ENCODE measurements around the gene SYNJ2. TPM values are rescaled to one million over a fixed set of nuclear protein-coding genes. Genes with fewer than 3 reads are reported as not detected.
A peak's percentile ranks its signal among the peaks of the same experiment; 100 is the strongest.

SYNJ2 gene
- total RNA-seq, 1 donor from 2014 or later: 8.3 TPM

DNA sequence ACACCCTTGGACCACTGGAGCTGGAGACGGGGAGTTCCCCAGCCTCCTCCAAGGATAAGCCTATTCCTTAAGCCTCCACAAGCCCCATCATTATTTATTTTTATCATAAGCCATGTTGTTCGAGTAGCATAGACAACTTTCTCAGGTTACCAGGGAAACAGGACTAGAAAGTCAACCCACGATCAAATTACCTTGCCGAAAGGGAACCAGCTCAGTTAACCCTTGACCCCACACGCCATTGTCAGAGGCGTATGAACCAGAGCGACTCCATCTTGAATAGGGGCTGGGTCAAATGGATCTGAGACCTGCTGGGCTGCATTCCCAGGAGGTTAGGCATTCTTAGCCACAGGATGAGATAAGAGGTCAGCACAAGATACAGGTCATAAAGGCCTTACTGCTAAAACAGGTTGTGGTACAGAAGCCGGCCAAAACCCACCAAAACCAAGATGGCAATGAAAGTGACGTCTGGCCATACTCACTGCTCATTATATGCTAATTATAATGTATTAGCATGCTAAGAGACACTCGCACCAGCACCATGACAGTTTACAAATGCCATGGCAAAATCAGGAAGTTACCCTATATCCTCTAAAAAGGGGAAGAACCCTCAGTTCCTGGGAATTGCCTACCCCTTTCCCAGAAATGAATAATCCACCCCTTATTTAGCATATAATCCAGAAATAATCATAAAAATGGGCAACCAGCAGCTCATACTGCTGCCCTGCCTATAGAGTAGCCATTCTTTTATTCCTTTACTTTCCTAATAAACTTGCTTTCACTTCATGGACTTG is 22.4 kb downstream of the SYNJ2 start:
- intact Hi-C loops (cut with DNase I): no loop called here
- no peak for DNase-seq (ENCODE audit: extremely low spot score in 2 of 2)
- TF ChIP-seq, protein P1, sequence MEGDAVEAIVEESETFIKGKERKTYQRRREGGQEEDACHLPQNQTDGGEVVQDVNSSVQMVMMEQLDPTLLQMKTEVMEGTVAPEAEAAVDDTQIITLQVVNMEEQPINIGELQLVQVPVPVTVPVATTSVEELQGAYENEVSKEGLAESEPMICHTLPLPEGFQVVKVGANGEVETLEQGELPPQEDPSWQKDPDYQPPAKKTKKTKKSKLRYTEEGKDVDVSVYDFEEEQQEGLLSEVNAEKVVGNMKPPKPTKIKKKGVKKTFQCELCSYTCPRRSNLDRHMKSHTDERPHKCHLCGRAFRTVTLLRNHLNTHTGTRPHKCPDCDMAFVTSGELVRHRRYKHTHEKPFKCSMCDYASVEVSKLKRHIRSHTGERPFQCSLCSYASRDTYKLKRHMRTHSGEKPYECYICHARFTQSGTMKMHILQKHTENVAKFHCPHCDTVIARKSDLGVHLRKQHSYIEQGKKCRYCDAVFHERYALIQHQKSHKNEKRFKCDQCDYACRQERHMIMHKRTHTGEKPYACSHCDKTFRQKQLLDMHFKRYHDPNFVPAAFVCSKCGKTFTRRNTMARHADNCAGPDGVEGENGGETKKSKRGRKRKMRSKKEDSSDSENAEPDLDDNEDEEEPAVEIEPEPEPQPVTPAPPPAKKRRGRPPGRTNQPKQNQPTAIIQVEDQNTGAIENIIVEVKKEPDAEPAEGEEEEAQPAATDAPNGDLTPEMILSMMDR (IDR thresholded peaks at IDR 0.05): no peak
- no peak for TF ChIP-seq POLR2A (IDR thresholded peaks at IDR 0.05)
- TF ChIP-seq POLR2AphosphoS5 (IDR thresholded peaks at IDR 0.05; ENCODE audit: insufficient read depth in 1 of 2, low read depth in 1 of 2): no peak
- Histone ChIP-seq H3K9me3 (no peaks in the 10 kb centered on the region), H3K4me3 (peak overlapping the region in 1 of 2 donors; percentile 5), H3K4me1 (peaks cover 42% of the 10 kb centered on the region), H3K27me3 (no peaks in the 10 kb centered on the region), H3K27ac (peak overlapping the region; percentile 93), H3K36me3 (no peaks in the 10 kb centered on the region)

DNA sequence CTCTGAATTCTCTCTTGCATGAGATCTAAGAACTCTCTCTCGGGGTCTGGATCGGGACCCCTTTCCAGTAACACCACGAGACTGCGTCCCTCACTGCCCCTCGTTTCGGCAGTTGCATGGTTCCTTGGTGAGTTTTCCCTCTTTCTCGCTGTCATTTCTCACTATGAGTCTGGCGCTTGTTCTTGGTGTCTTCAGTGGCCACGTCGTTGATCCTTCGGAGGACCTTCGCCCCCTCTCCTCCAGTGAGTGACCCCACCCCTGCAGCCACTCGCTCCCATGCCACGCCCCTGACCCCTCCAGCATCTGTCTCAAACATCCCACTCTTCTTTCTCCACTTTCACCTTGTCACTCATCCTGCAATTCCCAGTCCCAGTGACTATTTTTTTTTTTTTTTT is 23.0 kb downstream of the SYNJ2 start:
- TF ChIP-seq POLR2A (IDR thresholded peaks at IDR 0.05): no peak
- TF ChIP-seq, protein P1 (IDR thresholded peaks at IDR 0.05): no peak
- DNase-seq (ENCODE audit: extremely low spot score in 2 of 2): no peak
- Histone ChIP-seq H3K4me3 (no peak overlapping the region), H3K36me3 (no peaks in the 10 kb centered on the region), H3K27ac (peak overlapping the region; percentile 93), H3K4me1 (peaks cover 48% of the 10 kb centered on the region), H3K27me3 (no peaks in the 10 kb centered on the region), H3K9me3 (no peaks in the 10 kb centered on the region)
- intact Hi-C loops (cut with DNase I): no loop called here

DNA sequence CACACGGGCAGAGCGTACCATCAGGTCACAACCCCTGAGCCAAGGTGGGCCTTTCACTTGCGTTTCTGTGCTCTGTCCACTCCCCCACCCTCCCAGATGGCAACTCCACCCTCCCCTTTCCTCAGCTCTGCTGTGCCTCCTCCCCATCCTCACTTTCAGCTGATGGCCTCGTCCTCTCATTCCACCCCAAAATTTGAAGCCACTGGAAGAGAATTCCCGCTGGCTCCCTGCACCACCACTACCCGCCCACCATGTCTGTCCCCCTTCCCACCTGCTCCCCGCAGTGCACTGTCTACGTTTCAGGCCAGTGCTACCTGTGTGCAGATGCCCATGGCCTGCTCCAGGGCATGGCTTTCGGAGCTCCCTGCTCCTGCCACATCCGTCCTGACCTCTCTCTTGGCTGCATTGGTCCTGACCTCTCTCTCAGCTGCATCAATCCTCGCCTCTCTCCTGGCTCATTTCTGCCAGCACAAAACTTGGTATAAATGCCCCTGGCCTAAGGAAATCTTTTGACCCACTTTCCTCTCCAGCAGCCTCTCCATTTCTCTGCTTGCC is 24.0 kb downstream of the SYNJ2 start:
- TF ChIP-seq POLR2AphosphoS5 (IDR thresholded peaks at IDR 0.05; ENCODE audit: insufficient read depth in 1 of 2, low read depth in 1 of 2): no peak
- TF ChIP-seq POLR2A (IDR thresholded peaks at IDR 0.05): no peak
- TF ChIP-seq, protein P1 (IDR thresholded peaks at IDR 0.05): no peak
- intact Hi-C loops (cut with DNase I): no loop called here
- Histone ChIP-seq H3K36me3 (no peaks in the 10 kb centered on the region), H3K9me3 (no peaks in the 10 kb centered on the region), H3K27ac (peak overlapping the region; percentile 31), H3K27me3 (no peaks in the 10 kb centered on the region), H3K4me1 (peaks cover 51% of the 10 kb centered on the region), H3K4me3 (no peak overlapping the region)
- no peak for DNase-seq (ENCODE audit: extremely low spot score in 2 of 2)

DNA sequence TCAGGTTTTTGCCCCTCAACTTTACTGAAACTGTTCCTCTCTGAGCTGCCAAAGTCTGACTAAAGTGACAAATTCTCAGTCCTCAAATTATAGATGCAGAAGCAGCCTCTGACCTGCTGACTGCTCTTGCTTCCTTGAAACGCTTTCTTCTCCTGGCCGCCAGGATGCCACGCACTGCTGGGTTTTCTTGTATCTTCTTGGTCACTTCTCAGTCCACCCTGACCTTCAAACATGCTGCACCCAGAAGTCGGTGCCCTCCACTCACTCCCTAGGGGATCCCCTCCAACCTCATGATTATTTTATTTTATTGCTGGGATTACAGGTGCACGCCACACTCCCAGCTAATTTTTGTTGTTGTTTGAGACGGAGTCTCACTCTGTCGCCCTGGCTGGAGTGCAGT is 24.7 kb downstream of the SYNJ2 start:
- Histone ChIP-seq H3K27me3 (no peaks in the 10 kb centered on the region), H3K36me3 (no peaks in the 10 kb centered on the region), H3K27ac (no peak overlapping the region), H3K4me1 (peaks cover 51% of the 10 kb centered on the region), H3K4me3 (no peak overlapping the region), H3K9me3 (no peaks in the 10 kb centered on the region)
- intact Hi-C loops (cut with DNase I): no loop called here
- TF ChIP-seq POLR2AphosphoS5 (IDR thresholded peaks at IDR 0.05; ENCODE audit: insufficient read depth in 1 of 2, low read depth in 1 of 2) (no peak), POLR2A (IDR thresholded peaks at IDR 0.05) (no peak)
- TF ChIP-seq, protein P1 (IDR thresholded peaks at IDR 0.05): no peak
- DNase-seq (ENCODE audit: extremely low spot score in 2 of 2): no peak
